Erythroblast (primary cell): Measurements from ENCODE around the gene HOXB13.

Experiments used
- GATA1 ChIP-seq: IDR thresholded peaks from 2 replicates; pipeline ENCODE4 v1.6.1; 2011; ENCODE audit warnings: low read depth, mild to moderate bottlenecking, control low read depth, low read length, moderate library complexity
- POLR2A ChIP-seq: IDR thresholded peaks from 2 replicates; pipeline ENCODE4 v1.6.1; 2011; ENCODE audit warnings: mild to moderate bottlenecking, low read length

DNA sequence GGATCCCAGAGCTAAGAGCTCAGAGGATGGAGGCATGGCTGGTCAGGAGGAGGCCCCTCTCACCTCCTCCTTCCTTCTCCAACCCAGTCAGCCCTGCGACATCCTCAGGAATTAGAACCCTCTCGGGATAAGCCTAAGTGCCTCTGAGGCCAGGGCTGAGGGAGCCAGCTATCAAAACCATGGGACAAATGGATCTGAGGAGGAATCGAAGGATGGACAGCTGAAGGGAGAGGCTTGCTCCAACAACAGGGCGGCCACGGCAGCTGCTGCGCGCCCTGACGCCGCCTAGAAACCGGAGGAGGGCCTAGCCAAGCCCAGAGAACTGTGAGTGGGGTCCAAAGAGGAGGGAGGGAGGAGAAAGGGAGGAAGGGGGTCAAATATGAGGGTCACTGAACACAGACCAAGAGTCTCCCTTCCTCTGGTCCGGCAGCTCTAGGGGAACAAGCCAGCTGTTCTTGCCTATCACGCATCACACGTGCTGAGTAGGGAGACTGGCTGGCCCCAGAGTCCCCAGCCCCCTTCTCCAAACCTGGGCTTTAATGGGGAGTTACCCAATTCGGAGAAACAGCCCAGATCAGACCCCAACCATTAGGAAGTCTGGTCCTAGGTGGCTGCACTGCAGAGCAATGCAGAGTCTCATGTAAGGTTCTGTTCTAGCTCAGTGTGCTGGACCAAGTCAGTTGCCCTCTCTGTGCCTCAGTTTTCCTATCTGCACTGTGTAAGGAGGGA lies 5.9 kb upstream of the HOXB13 start:
- TF ChIP-seq POLR2A, result no peak
- no peak for TF ChIP-seq GATA1
